SKM-1 (cell line): Measurements from ENCODE around the gene MT1A.

ENCODE experiments used
- DNase-seq: peaks from one replicate; lab custom pipeline; 2025; ENCODE audit not compliant: unreplicated experiment; lab: John Stamatoyannopoulos, UW

The MT1A gene

DNA sequence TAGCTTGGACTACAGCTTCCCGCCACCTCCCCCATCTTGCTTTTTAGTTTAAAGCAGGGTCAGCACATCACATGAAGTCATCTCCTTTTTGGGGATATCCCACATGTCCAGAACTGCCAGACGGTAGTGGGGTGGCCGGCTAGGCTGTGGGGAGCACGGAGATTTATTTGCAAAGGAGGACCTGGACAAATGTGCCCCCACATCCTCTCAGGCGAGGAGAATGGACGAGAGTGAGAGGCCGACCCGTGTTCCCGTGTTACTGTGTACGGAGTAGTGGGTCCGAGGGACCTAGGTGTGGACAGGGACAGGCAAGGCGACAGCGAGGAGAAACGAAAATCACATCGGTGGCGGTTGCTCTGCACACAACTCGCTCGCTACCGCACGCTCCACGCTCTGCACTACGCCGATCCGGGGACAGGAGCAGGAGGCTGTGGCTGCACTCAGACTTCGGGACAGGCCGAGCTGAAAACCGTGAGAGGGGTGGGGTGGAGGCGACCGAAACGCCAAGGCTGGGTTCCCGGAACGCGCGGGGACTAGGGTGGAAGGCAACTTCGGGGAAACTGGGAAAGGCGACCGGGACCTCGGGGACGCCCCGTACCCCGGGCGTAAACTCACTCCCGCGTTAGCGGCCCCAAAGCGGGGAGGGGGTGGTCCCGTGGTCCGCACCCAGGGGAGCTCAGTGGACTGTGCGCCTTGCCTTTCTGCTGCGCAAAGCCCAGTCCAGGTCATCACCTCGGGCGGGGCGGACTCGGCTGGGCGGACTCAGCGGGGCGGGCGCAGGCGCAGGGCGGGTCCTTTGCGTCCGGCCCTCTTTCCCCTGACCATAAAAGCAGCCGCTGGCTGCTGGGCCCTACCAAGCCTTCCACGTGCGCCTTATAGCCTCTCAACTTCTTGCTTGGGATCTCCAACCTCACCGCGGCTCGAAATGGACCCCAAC is at the start of gene MT1A:
Gene MT1A (plus strand): TSS at position 853 of the 937 bp plus-strand sequence. CDS start 73 bp downstream, at position 926.
- DNase-seq = no peak

DNA sequence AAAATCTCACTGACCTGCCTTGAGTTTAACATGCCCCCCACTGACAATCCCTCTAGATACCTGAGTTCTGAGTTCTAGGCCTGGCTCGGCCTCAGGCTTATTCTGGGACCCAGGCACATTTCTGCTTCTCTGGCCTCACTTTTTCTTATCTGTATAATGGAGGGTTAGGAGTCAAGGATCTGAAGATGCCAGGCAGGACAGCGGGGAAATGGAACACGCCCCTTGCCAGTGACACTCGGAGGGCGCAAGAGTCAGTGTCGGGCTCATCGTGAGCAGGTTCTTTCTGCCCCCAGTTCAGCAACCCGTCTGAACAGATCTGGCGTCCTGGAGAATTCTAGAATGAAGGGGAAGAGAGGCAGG is 49.7 kb upstream of the MT1A start:
- DNase-seq = no peak

DNA sequence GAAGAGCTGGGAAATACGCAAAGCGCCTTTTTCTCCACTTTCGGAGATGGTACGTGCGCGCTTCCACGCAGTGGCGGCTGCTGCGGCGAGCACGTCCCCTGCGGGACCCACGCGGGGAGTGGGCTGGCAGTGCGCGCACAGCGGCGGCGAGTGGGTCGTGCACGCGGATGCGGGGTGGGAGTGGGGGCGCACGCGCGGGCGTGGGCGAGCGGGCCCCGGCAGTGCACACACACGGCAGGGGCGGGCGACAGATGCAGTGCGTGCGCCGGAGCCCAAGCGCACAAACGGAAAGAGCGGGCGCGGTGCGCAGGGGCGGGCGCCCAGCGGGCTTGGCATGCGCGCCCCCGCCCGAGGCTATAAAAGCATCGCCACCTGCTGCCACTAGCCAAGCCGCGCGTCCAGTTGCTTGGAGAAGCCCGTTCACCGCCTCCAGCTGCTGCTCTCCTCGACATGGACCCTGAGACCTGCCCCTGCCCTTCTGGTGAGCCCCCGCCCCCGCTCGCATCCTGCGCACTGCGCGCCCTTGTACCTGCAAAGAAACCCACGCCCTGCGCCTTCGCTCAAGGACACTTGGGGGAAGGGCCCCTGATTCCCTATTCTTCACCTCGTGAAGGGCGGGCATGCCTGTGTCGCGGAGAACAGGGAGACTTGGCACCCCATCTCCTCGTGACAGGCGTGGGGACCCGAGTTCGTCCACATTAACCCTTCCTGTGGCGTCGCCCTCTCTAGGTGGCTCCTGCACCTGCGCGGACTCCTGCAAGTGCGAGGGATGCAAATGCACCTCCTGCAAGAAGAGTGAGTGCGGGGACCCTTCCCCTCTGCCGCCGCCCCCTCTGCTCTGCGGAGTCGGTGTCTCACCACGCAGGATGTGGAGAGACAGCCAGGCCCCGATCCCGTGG is 49.1 kb upstream of the MT1A start, which contains the start of gene MT3:
Gene MT3 (plus strand): TSS at position 388 of the 899 bp plus-strand sequence. CDS start 63 bp downstream, at position 451.
- no peak for DNase-seq

DNA sequence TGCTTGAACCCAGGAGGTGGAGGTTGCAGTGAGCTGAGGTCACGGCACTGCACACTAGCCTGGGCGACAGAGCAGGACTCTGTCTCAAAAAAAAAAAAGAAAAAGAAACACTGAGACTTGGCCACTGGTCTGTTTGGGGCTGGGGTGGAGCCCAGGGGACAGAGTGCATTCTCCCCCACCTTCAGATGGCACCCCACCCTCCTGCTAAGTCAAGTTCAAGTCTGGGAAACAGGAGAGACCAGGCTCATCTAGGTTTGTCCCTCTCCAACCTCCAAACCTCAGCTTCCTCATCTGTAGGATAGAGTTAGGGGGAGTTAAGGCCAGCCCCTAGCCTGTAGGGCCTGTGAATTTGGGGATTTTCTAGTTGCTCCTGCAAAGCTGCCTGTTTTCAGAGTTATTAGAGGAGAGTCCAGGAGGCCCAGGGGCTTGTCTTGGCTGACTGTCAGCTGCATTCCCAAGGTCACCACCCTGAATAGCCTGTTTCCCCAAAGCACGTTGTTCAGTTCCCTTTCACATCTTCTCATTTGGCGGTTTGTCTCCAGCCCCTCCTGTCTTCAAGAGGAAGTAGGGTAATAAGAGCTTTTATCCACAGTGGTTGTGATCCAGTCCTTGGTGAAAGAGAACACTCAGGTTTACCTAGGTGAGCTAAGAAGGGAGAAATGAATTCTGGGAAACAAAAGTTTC is 46.9 kb upstream of the MT1A start:
- peak; percentile 86 for DNase-seq

DNA sequence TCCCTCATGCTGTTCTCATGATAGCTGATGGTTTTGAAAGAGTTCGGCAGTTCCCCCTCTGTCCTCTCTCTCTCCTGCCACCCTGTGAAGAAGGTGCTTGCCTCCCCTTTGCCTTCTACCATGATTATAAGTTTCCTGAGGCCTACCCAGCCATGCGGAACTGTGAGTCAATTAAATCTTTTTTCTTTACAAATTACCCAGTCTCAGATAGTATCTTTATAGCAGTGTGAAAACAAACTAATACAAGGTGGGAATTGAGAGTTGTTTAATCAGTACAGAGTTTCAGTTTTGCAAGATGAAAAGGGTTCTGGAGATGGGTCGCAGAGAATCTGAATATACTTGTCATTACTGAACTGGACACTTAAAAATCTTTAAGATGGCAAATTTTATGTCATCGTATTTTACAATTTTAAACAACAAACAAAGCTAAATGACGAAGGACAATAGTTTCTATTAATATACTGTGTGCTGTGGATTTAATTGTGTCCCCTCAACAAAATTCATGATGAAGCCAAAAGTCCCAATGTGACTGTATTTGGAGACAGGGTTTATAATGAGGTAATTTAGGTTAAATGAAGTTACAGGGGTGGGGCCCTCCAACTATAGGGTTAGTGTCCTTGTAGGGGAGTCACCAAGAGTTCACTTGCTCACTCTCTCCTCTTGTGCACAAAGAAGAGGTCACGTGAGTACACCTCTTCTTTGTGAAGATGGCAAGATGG is 44.7 kb upstream of the MT1A start:
- no peak for DNase-seq

DNA sequence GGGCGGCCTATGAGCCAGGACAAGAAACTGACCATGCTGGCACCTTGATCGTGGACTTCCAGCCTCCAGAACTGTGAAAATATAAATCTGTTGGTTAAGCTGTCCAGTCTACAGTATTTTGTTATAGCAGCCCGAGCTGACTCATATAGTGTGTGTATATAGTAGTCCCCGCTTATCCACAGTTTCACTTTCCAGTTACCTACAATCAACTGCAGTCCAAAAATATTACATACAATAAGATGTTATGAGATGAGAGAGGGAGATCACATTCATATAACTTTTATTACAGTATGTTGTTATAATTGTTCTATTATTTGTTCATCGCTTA is 44.2 kb upstream of the MT1A start:
- DNase-seq = no peak

DNA sequence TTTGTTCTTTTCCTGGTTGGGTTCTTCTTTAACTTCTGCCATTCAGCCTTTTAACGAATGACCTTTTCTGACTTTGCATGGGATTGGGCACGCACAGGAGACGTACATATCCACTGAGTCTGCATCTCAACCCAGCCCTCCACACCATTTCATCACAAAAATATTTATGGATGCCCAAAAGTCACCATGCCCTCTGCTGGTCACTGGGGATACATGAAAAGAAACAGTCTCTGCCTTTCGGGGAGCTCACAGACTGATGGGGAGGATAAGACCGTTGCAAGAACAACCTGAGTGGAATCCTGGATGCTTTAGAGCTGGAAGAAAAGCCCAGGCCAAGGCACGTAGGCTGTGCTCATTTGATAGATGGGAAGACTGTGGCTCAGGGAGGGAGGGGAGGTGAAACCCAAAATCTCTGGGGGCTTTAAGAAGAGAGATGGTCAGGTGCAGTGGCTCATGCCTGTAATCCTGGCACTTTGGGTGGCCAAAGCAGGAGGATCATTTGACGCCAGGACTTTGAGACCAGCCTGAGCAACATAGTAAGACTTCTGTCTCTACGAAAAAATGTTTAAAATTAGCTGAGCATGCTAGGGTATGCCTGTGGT is 38.0 kb upstream of the MT1A start:
- peak; percentile 72 for DNase-seq

DNA sequence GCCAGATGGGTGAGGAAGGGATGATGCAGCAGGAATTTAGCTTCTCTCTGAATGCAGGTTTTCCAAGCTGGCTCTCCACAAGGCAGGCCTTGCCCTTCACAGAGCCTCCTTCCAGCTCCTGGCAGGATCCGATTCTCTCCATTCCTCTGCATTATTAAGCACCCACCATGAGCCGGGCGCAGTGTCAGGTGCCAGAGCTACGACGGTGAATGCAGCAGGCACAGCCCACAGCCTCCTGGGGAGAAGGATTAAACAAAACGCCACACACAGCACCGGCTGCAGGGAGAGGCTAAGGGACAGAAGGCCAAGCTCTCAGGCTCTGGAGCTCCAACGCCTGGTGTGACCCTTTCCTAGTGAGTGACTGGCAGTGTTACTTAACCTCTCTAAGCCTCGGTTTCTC is 37.1 kb upstream of the MT1A start:
- DNase-seq = no peak

DNA sequence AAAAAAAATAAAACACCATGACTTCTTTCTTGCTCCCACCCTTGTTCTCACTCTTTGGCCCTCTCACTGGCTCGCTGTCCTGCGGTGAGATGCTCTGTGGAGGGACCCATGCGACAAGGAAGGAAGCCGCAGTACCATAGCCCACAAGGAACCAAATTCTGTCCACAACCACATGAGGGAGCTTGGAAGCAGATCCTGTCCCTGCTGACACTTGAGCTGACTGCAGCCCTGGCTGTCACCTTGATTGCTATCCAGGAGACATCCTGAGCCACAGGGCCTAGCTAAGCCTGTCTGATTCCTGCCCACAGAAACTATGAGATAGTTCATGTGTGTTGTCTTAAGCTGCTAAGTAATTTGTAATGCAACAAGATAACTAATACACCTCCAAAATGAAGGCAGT is 34.9 kb upstream of the MT1A start:
- DNase-seq = no peak

DNA sequence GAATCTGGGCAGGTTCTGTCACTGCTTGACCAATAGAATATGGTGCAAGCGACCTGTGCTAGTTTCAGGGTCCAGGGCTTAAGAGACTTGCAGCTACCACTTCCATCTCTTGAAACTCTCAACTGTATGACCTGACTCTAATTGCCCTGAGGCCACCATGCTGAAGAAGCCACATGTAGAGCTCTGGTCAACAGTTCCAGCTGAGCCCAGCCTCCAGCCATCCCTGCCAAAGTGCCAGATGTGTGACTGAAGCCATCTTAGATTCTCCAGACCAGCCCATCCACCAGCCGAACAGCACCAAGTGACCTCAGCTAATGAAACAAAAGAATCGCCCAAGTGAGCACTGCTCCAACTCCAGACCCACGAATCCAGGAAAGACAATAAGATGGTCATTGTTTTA is 33.5 kb upstream of the MT1A start:
- no peak for DNase-seq

DNA sequence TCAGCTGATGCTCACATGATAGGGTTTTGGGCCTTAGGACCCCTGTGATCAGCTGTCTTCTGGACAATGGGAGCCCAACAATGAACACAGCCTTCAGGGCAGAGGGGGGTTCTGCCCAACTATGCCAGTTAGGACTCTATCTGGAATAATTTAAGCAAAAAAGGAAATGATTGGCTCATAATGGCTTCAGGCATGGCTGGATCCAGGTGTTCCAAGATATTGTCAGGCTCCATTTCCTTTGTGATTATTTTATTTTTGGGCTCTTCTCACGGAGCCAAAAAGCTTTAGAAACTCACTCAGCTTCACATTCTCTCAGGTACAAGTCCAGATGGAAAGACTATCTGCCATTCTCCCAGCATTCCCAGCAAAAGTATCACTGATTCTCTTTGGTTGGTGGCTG is 33.0 kb upstream of the MT1A start:
- DNase-seq = no peak

DNA sequence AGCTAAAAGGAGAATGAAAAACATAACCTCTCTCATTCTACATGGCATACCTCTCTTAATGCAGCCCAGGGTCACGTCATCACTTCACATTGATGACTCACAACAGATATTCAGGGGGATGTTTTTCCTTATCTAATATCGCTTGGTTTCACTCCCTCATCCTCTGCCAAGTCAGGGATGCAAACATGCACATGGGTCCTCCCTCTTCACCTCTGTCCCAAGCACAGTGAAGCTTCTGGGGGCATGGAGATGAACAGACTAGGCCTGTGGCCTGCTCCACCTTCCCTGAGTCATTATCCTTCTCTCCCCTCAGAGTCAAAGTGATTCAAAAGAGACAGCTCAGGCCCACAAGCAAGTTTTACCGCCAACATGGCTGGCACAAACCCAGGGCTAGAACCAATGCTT is 32.4 kb upstream of the MT1A start:
- no peak for DNase-seq

DNA sequence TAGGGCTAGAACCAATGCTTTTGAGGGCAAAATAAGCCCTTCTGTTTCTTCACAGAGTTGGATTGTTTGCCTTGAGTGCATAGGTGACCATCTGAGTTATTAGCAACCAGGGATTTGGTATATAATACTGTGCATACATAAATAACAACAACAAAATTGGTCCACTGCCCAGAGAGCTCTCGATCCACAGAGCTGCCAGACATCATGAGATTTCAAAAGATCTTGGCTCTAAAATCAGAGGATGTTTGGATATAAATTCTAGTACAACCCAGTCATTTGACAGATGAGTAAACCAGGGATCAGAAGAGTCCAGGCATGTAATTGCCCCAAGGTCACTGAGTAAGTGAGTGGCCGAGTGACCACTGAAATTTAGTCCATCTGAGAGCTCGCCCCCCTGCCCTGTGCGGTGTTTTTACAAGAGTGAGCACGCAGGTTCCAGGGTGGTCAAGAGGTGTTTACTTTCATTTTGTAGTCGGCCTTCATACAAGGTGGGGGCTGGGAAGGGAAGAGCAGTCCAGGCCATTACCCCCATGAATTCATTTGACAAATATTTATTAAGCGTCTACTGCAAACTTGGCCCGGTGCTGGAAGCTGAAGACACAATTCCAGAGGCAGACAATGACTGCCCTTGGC is 31.9 kb upstream of the MT1A start:
- no peak for DNase-seq

DNA sequence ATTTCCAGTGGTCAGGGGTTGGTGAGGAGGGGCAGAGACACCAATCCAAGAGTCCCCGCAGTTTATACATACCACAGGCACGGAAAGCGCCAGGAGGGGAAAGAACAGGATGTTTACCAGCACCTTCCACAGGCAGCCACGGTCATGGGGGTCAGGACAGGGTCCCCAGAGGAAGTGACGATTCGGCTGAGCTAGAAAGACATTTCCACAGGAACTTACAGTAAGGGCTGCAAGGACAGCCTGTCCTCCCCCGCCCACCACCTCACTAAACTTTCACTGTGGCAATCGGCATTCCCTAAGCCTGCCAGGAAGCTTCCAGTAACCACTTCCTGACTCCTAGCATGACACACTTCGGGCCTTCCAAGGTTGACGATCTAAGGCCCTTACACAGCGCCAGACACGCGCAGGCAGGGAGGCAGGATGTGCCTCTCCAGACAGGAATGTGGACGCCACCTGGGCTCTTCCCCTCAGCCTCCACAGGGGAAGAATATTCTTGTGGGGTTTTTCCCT is 31.3 kb upstream of the MT1A start:
- no peak for DNase-seq

DNA sequence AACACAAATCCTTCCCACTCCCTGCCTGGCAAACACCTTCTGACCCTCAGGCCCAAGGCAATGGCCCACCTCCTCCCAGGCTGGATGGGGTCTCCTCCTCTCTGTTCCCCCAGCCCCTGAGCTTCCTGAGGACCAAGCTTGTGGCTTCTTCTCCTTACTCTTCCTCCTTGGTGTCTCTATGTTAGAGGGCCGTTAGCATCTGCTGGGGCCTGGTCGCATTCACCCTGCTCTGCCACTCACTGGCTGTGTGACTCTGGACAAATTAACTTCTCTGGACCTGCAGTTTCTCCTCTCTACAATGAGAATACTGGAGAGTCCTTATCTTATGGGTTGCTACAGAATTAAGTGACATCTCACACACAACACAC is 30.8 kb upstream of the MT1A start:
- no peak for DNase-seq

DNA sequence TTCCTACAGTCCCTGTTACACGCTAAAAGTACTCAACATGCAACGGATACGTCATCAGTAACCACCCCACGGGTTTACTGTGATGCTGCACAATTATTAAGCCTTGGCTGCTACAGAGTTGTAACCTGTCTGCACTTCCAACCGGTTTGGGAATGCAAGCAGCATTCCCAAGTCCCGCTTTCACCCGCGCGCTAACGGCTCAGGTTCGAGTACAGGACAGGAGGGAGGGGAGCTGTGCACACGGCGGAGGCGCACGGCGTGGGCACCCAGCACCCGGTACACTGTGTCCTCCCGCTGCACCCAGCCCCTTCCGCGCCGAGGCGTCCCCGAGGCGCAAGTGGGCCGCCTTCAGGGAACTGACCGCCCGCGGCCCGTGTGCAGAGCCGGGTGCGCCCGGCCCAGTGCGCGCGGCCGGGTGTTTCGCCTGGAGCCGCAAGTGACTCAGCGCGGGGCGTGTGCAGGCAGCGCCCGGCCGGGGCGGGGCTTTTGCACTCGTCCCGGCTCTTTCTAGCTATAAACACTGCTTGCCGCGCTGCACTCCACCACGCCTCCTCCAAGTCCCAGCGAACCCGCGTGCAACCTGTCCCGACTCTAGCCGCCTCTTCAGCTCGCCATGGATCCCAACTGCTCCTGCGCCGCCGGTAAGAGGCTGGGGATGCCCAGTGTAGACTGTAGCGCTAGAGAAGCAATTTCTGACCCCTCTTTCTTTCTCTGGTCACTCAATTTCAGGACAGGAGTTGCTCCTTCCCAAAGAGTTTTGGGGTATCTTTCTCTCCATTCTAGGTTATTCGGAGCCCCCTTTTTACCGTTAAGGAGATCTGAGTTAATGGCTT is 30.2 kb upstream of the MT1A start, which contains the start of gene MT2A:
Gene MT2A (plus strand): TSS at position 542 of the 833 bp plus-strand sequence. CDS start 72 bp downstream, at position 614.
- DNase-seq = peak; percentile 95

DNA sequence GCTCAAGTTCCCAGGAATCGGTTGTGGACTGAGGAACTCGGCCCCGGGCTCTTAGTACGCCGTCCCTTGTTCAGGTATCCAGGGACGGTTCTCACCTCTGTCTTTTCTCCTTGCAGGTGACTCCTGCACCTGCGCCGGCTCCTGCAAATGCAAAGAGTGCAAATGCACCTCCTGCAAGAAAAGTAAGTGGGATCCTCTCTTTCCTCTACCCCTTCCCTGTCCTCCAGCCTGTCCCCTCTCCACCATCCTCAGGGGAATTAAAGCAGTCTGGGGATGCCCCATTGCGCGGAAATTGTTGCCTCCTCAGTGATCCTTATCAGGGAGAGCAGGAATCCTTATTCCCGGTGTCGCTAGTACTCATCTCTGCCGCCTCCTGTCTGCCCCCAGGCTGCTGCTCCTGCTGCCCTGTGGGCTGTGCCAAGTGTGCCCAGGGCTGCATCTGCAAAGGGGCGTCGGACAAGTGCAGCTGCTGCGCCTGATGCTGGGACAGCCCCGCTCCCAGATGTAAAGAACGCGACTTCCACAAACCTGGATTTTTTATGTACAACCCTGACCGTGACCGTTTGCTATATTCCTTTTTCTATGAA is 29.5 kb upstream of the MT1A start:
- DNase-seq = no peak

DNA sequence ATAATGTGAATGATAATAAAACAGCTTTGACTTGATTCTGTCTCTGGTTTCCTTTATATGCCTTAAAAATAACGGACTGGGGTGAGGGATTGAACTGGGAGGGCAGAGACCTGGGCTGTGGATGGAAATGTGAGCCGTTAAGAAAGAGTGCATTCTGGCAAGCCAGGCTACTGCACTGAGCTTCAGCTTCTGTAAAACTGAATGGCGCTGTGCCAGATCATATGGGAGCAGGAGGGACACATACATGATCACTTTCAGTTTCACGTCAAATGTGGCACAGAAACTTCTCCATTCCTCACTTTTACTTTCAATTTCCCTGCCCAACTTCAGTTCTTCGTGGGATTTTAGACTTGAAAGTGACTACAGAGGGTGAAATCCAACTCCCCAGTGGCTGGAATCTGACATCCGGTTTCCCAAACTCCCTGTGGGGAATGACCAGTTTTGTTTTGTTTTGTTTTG is 29.0 kb upstream of the MT1A start:
- peak; percentile 85 for DNase-seq
